Breast epithelium (tissue), 3 donors: ENCODE data around the gene DDRGK1.

Source experiments
- CTCF ChIP-seq, 3 donors: fragments of 450-650 bp; IDR thresholded peaks; one replicate each; pipeline ENCODE4 v1.5.1; 2016 to 2017; ENCODE audit warnings: antibody characterized with exemption in 3 of 3, mild to moderate bottlenecking in 3 of 3, moderate library complexity in 3 of 3
- POLR2AphosphoS5 ChIP-seq, 3 donors: sonication (generic); formaldehyde crosslinking; IDR thresholded peaks; one replicate each; pipeline ENCODE4 v1.6.1; 2017; ENCODE audit warnings: antibody characterized with exemption in 3 of 3

GRCh38 chr20:3213226-3213625 is 8.7 kb upstream of the DDRGK1 start:
- TF ChIP-seq CTCF (IDR thresholded peaks at IDR 0.05), result no peak
- no peak for TF ChIP-seq POLR2AphosphoS5 (IDR thresholded peaks at IDR 0.05)
